Ovary (tissue), 9 donors: ENCODE measurements around the gene CIAPIN1. TPM values are rescaled to one million over a fixed set of nuclear protein-coding genes. Genes with fewer than 3 reads are reported as not detected.
"Not testable (repeated sequence)": the region's sequence is repeated elsewhere in the genome, so short reads cannot be mapped to it uniquely, and the experiment has no call there.

Experiments
- DNase-seq, 5 donors: peaks; one replicate each; pipeline ENCODE4 v3.0.0-alpha.2; 2019 to 2020
- H3K27ac ChIP-seq, 2 donors: fragments of 200-600 bp; one replicate each; pipeline versions ENCODE4 v1.5.1 to v1.8.0; 2019 to 2022
- H3K27me3 ChIP-seq: fragments of 200-600 bp; one replicate; pipeline ENCODE4 v1.8.0; 2022
- H3K36me3 ChIP-seq: fragments of 200-600 bp; sonication (generic); one replicate; pipeline ENCODE4 v1.5.1; 2019
- H3K4me1 ChIP-seq: one replicate; pipeline ENCODE4 v1.8.1; 2013; ENCODE audit warnings: mild to moderate bottlenecking, moderate library complexity; ENCODE audit not compliant: insufficient read depth
- H3K4me3 ChIP-seq: fragments of 200-600 bp; sonication (generic); one replicate; pipeline ENCODE4 v1.5.1; 2017
- H3K9me3 ChIP-seq, 2 donors: fragments of 200-600 bp in 1 of 2; sonication (generic) in 1 of 2; one replicate each; pipeline versions ENCODE4 v1.5.1 to v1.8.1; 2013 to 2019; ENCODE audit warnings: mild to moderate bottlenecking in 1 of 2, moderate library complexity in 1 of 2
- CTCF ChIP-seq, 3 donors: fragments of 450-650 bp in 2 of 3; fragments of 200-600 bp in 1 of 3; IDR thresholded peaks; one replicate each; pipeline versions ENCODE4 v1.5.1 to v1.8.0; 2016 to 2022; ENCODE audit warnings: antibody characterized with exemption in 3 of 3, mild to moderate bottlenecking in 1 of 3
- EP300 ChIP-seq: sonication (generic); formaldehyde crosslinking; IDR thresholded peaks from one replicate; pipeline ENCODE4 v1.6.1; 2017; ENCODE audit warnings: antibody characterized with exemption
- POLR2A ChIP-seq: fragments of 450-650 bp; IDR thresholded peaks from one replicate; pipeline ENCODE4 v1.6.1; 2017; ENCODE audit warnings: antibody characterized with exemption, mild to moderate bottlenecking, moderate library complexity
- WGBS, 3 donors: extraction: QIAGEN DNeasy Blood & Tissue Kit in 1 of 3; methylation state at CpG; one replicate each; pipeline versions ENCODE4 v1.1.5 to v1.1.7; 2013 to 2017; 5-methylcytosine and 5-hydroxymethylcytosine counted together
- intact Hi-C, 4 donors: fragments of 100-400 bp; cut with DNase I; formaldehyde crosslinking; loops; one replicate each; pipeline versions ENCODE4 v1.11.0 to v1.15.1; 2022 to 2023
- polyA plus RNA-seq, 2 donors: library from polyadenylated mRNA; stranded (reverse); fragments of 200-250 nt in 1 of 2; fragments of 350-450 nt in 1 of 2; fragmentation: Illumina TruSeq in 1 of 2; extraction: RNeasy Lipid Tissue Mini Kit (QIAGEN cat#74804) in 1 of 2; gene quantifications; one replicate each; pipeline ENCODE4 v1.2.3, GENCODE V29; 2013 to 2014
- total RNA-seq, 7 donors: library from RNA; depleted of rRNA in 2 of 7; stranded (reverse); fragments of >200 nt in 2 of 7; fragmentation: NEBNext Ultra II Directional in 3 of 7; extraction: Animal tissue kit (Norgen Biotek cat#: 25700) in 3 of 7; gene quantifications; one replicate each; pipeline versions ENCODE4 v1.1.0 to v1.2.4, GENCODE V29; 2016 to 2023
- donor health status: DM: no; HTN: no; CAD: no; lungs with moderate emphysema.
- donor health status: DM: no; HTN: no; CAD: no.
- donor health status: Bipolar disorder and iron deficiency.
- donor health status: DM: yes; HTN: yes; CAD: no.
- donor health status: DM: no; HTN: no; CAD: no.
- donor health status: DM: yes; HTN: yes; CAD: no.

Gene CIAPIN1
- total and polyA plus RNA-seq, 9 donors: 9.2 to 33.5 (median 20.8) TPM

- Histone ChIP-seq H3K4me1 (no peaks in the 10 kb centered on the region), H3K27ac (no peak overlapping the region), H3K36me3 (no peaks in the 10 kb centered on the region), H3K4me3 (no peak overlapping the region), H3K9me3 (no peaks in the 10 kb centered on the region), H3K27me3 (no peaks in the 10 kb centered on the region)
- WGBS, 3 donors: 70% methylated on average over 2 of the region's 2 CpGs
- TF ChIP-seq CTCF (IDR thresholded peaks at IDR 0.05): no peak
- no peak for TF ChIP-seq POLR2A
- TF ChIP-seq EP300: no peak
- intact Hi-C loops: no loop called here
- no peak for DNase-seq
These were observed 40.3 kb downstream of the CIAPIN1 start for GRCh38 chr16:57406881-57407280.

- no peak for DNase-seq
- TF ChIP-seq POLR2A: no peak
- no peak for TF ChIP-seq CTCF (IDR thresholded peaks at IDR 0.05)
- no peak for TF ChIP-seq EP300
- Histone ChIP-seq H3K27me3 (no peaks in the 10 kb centered on the region), H3K36me3 (no peaks in the 10 kb centered on the region), H3K4me1 (no peaks in the 10 kb centered on the region), H3K4me3 (no peak overlapping the region), H3K9me3 (no peaks in the 10 kb centered on the region), H3K27ac (no peak overlapping the region)
- WGBS, 3 donors: 56 to 69% (median 67%) methylated on average over 3 of the region's 3 CpGs
- intact Hi-C loops: no loop called here
These were observed 42.1 kb downstream of the CIAPIN1 start for GRCh38 chr16:57405097-57405496.

GRCh38 chr16:57403965-57404817, 43.0 kb downstream of the CIAPIN1 start, which contains the start of gene CCL17:
TSS of gene CCL17 (plus strand) at chr16:57404767. CDS start at chr16:57413933, 9,166 bp downstream.
- DNase-seq: no peak
- Histone ChIP-seq H3K36me3 (no peaks in the 10 kb centered on the region), H3K27ac (no peak within 1 kb of the TSS), H3K27me3 (no peaks in the 10 kb centered on the region), H3K4me3 (no peak within 1 kb of the TSS), H3K4me1 (no peaks in the 10 kb centered on the region), H3K9me3 (no peaks in the 10 kb centered on the region)
- 63 to 68% (median 66%) methylated on average over 17 of the region's 17 CpGs for WGBS, 3 donors
- TF ChIP-seq CTCF (IDR thresholded peaks at IDR 0.05): no peak
- no peak for TF ChIP-seq EP300
- TF ChIP-seq POLR2A: no peak
- intact Hi-C loops: no loop called here

GRCh38 chr16:57401943-57402640, 45.1 kb downstream of the CIAPIN1 start:
- Histone ChIP-seq H3K27me3 (no peaks in the 10 kb centered on the region), H3K4me3 (no peak overlapping the region), H3K36me3 (no peaks in the 10 kb centered on the region), H3K27ac (no peak overlapping the region), H3K9me3 (no peaks in the 10 kb centered on the region), H3K4me1 (no peaks in the 10 kb centered on the region)
- intact Hi-C loops: no loop called here
- TF ChIP-seq CTCF (IDR thresholded peaks at IDR 0.05) (no peak), EP300 (no peak), POLR2A (no peak)
- no peak for DNase-seq
- WGBS, 3 donors: 39 to 54% (median 43%) methylated on average over 7 of the region's 7 CpGs

GRCh38 chr16:57397493-57397892, 49.7 kb downstream of the CIAPIN1 start:
- H3K4me3 ChIP-seq, H3K4me1 ChIP-seq, H3K9me3 ChIP-seq, H3K36me3 ChIP-seq, H3K27ac ChIP-seq, DNase-seq, intact Hi-C loops, H3K27me3 ChIP-seq: not testable (repeated sequence)
- 81 to 84% (median 84%) methylated on average over 4 of the region's 4 CpGs for WGBS, 3 donors
